ENCODE data around the gene LRRC75A. TPM values are rescaled to one million over a fixed set of nuclear protein-coding genes. Genes with fewer than 3 reads are reported as not detected.

LRRC75A gene
- total and polyA plus RNA-seq, 2 of the 8 experiments (the other 6 are each of a cell fraction or from before 2014, with no cell fraction given), result 9.7 to 9.9 TPM

DNA sequence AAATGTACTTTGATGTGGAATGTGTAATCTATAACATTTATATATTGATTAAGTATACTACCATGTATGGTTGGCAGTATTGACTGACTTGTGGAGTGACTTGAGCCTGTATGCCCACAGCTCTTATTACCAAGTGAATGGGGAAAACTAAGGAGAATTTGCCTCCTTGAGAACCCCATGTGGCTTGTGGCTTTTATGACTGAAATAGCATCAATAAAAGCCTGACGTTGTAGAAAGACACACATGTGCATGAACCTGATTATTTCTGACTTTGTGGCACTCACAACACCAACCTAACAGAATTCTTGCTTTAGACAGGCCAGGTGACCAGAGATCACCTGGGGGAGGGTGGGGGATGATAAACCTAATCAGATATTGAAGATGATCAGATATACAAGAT, 2.1 kb upstream of the LRRC75A start (continued):
- TF ChIP-seq NRF1 (IDR thresholded peaks at IDR 0.05; ENCODE audit: low read depth, low read length) (no peak), BACH1 (IDR thresholded peaks at IDR 0.05; ENCODE audit: low read length) (no peak)

All from H1 (cell line).